HUDEP-2 (cell line): Measurements from ENCODE around the gene TSPEAR.
"Not testable (repeated sequence)": the region's sequence is repeated elsewhere in the genome, so short reads cannot be mapped to it uniquely, and the experiment has no call there.

ENCODE experiments used
- DNase-seq, 76 experiments: peaks; one replicate each; lab custom pipeline; 2025; ENCODE audit not compliant: unreplicated experiment in 76 of 76; lab: John Stamatoyannopoulos, UW

Gene TSPEAR

GRCh38 chr21:44656868-44657267 lies 54.5 kb downstream of the TSPEAR start:
- no peak for DNase-seq

- DNase-seq: no peak
Measured at GRCh38 chr21:44654576-44655175, 56.7 kb downstream of the TSPEAR start, which contains the start of gene KRTAP12-4. Gene KRTAP12-4 (minus strand): TSS chr21:44654659. CDS start chr21:44654614, 45 bp downstream.

- no peak for DNase-seq
Measured at GRCh38 chr21:44653656-44654575, 57.5 kb downstream of the TSPEAR start.

GRCh38 chr21:44653123-44653522 lies 58.2 kb downstream of the TSPEAR start:
- no peak for DNase-seq

GRCh38 chr21:44650973-44651675 lies 60.2 kb downstream of the TSPEAR start:
- no peak for DNase-seq

GRCh38 chr21:44650265-44650972 lies 61.0 kb downstream of the TSPEAR start:
- DNase-seq: no peak

- no peak for DNase-seq
Measured at GRCh38 chr21:44649521-44650100, 61.8 kb downstream of the TSPEAR start.

- DNase-seq: no peak
Measured at GRCh38 chr21:44648557-44649311, 62.6 kb downstream of the TSPEAR start.

GRCh38 chr21:44647222-44647552 lies 64.2 kb downstream of the TSPEAR start:
- no peak for DNase-seq

- DNase-seq: not testable (repeated sequence)
Measured at GRCh38 chr21:44646366-44647221, 64.8 kb downstream of the TSPEAR start, which contains the start of gene KRTAP10-11. Gene KRTAP10-11 (plus strand): TSS chr21:44646414. CDS start chr21:44646459, 45 bp downstream.

- DNase-seq: no peak
Measured at GRCh38 chr21:44644878-44645277, 66.5 kb downstream of the TSPEAR start.

GRCh38 chr21:44643741-44644310 lies 67.5 kb downstream of the TSPEAR start:
- no peak for DNase-seq

GRCh38 chr21:44640761-44641160 lies 70.6 kb downstream of the TSPEAR start:
- no peak for DNase-seq

- no peak for DNase-seq
Measured at GRCh38 chr21:44639331-44639655, 72.1 kb downstream of the TSPEAR start.

- not testable (repeated sequence) for DNase-seq
Measured at GRCh38 chr21:44638506-44639330, 72.7 kb downstream of the TSPEAR start.

- DNase-seq: not testable (repeated sequence)
Measured at GRCh38 chr21:44637851-44638348, 73.5 kb downstream of the TSPEAR start.
